ENCODE data around the gene TRPV4.

Gene TRPV4

GRCh38 chr12:109804820-109805761, 28.1 kb downstream of the TRPV4 start:
- peak; percentile 72 for DNase-seq

GRCh38 chr12:109803678-109804077, 29.5 kb downstream of the TRPV4 start:
- no peak for DNase-seq

GRCh38 chr12:109802828-109803227, 30.4 kb downstream of the TRPV4 start:
- no peak for DNase-seq

- no peak for DNase-seq
Measured at GRCh38 chr12:109800536-109800935, 32.7 kb downstream of the TRPV4 start.

- DNase-seq: no peak
Measured at GRCh38 chr12:109798691-109799090, 34.5 kb downstream of the TRPV4 start.

GRCh38 chr12:109797905-109798669, 35.1 kb downstream of the TRPV4 start:
- DNase-seq: peak; percentile 51

GRCh38 chr12:109796057-109796456, 37.1 kb downstream of the TRPV4 start:
- DNase-seq: no peak

GRCh38 chr12:109795023-109795422, 38.2 kb downstream of the TRPV4 start:
- DNase-seq: peak; percentile 30

GRCh38 chr12:109793826-109794501, 39.2 kb downstream of the TRPV4 start:
- no peak for DNase-seq

GRCh38 chr12:109793411-109793810, 39.8 kb downstream of the TRPV4 start:
- DNase-seq: no peak

- no peak for DNase-seq
Measured at GRCh38 chr12:109792992-109793391, 40.2 kb downstream of the TRPV4 start.

GRCh38 chr12:109789526-109790048, 43.6 kb downstream of the TRPV4 start:
- peak; percentile 41 for DNase-seq

GRCh38 chr12:109786799-109787198, 46.4 kb downstream of the TRPV4 start:
- DNase-seq: no peak

- no peak for DNase-seq
Measured at GRCh38 chr12:109785854-109786253, 47.3 kb downstream of the TRPV4 start.

GRCh38 chr12:109783965-109784244, 49.3 kb downstream of the TRPV4 start:
- peak; percentile 92 for DNase-seq

- no peak for DNase-seq
Measured at GRCh38 chr12:109783135-109783964, 49.8 kb downstream of the TRPV4 start.

- DNase-seq: no peak
Measured at GRCh38 chr12:109782326-109782703, 50.9 kb downstream of the TRPV4 start.

GRCh38 chr12:109781668-109782325, 51.4 kb downstream of the TRPV4 start:
- DNase-seq: peak; percentile 20

- peak; percentile 66 for DNase-seq
Measured at GRCh38 chr12:109779382-109779781, 53.8 kb downstream of the TRPV4 start.

- DNase-seq: no peak
Measured at GRCh38 chr12:109778684-109779083, 54.5 kb downstream of the TRPV4 start.

- DNase-seq: peak; percentile 65
Measured at GRCh38 chr12:109777544-109777943, 55.7 kb downstream of the TRPV4 start.

- DNase-seq: no peak
Measured at GRCh38 chr12:109776624-109777023, 56.6 kb downstream of the TRPV4 start.
